Measurements from ENCODE around the gene TRIM43.
"Not testable (repeated sequence)": the region's sequence is repeated elsewhere in the genome, so short reads cannot be mapped to it uniquely, and the experiment has no call there.

TRIM43 gene

DNA sequence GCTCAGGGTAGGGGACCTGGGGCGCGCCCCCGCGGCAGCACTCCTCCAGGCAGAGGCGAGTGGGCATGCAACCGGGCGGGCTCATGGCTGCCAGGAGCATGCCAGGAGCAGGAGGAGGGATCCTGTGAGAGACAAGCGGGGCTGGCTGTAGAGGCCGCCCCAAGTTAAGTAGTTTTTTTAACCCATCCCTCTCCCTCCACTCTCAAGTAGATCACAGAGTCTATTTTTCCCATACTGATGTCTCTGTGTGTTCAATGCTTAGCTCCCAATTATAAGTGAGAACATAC is 49.4 kb downstream of the TRIM43 start:
- not testable (repeated sequence) for DNase-seq (ENCODE audit: low read depth in 2 of 2, low spot score in 1 of 2)

DNA sequence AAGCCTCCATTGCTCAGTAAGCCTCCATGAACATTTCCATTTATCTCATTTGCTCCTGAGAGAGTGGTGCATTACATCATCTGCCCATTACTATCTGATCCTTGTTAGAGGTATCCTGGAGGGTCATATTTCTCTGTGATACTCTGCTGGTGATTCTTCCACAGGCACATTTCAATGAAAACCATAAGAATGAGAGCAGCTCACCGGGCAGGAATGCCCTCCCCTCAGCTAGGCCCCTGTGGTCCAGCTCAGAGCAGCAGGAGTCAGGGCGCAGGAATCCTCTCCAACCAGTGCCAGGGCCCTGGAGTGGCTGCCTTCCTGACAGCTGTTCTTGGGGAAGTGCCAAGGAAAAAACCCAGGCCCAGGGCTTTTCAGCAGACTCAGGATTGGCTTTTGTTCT is 50.0 kb downstream of the TRIM43 start:
- DNase-seq (ENCODE audit: low read depth in 2 of 2, low spot score in 1 of 2): not testable (repeated sequence)

DNA sequence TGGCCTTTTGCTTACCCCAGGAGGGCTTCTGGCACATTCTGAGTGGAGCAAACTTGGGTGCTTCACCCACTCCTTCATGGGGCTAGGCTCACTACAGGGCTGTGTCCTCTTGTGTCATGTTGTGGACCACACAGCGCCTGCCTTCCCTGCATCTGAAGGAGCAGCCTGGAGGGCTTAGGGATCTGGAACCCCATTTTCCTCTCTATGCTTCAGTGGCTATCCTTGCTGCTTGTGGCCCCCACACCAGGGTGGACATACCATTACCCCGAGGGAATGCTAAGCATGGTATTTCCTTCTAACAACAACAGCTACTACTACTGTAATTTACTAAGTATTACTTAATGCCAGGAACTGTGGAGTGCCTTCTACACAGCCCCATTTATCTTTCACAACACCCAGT is 50.6 kb downstream of the TRIM43 start:
- DNase-seq (ENCODE audit: low read depth in 2 of 2, low spot score in 1 of 2): not testable (repeated sequence)

DNA sequence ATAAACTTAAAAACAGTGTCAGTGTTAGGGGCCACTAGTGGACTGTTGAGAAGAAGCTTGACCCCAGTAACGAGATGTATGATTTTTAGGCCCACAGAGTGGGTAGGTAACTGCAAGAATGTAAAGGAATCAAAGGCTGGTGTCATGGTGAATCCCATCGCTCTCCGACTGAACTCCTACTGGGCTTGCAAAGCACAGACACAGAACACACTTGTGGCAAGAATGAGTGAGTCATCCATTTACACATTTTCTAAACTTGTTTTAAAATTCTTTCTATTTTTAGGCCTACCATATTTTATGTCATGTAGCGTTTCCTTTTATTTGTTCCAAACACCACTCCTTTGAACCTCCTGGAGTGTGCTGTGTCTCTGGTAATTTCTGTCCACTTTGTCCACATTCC is 51.1 kb downstream of the TRIM43 start:
- not testable (repeated sequence) for DNase-seq (ENCODE audit: low read depth in 2 of 2, low spot score in 1 of 2)

DNA sequence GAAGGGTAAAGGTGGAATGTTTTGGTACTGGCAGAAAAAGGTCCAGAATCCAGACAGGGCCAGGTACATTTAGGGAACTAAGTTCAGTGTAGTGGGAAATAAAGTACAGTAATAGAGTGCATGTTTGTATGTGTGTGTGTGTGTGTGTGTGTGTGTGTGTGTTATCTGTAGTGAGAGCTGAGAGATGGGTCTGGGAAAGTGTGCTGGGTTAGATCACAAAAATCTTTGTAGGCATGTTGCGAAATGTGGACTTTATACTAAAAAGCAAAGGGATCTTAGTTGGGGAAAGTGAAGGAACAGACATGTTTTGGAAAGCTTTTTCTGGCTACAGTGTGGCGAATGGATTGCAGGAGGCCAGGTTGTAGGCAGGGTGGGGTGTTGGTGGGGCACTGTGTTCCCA is 53.5 kb downstream of the TRIM43 start:
- not testable (repeated sequence) for DNase-seq (ENCODE audit: low read depth in 2 of 2, low spot score in 1 of 2)

DNA sequence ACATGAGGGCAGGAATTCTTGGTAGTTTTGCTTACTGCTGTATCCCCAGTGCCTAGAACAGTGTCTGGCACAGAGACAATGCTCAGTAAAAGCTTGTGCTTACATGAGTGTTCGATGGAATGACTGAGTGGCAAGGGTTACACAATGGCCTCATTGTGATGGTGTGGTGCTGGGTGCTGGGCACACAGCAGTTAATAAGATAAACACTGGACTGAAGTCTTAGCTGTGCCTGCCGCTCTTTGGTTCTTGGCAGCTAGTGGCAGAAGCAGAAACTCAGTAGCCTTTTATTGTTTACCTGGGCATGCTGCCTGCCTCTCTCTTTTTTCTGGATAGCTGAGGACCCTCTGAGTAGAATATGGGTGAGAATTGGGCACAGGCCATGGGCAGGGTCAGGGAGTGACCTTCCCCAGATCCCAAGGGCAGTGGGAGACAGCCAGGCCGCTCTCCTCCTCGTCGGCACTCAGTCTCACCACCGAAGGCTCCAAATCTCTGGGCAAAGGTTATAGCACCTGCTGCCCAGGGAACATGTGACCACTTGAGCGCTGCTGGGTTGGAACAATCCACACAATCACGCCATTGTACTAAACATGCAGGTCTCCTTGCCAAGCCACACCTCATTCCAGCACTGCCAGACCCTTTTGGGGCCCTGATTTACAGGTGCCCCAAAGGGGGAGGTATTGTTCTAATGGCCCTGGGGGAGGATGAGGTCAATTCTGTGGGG is 54.6 kb downstream of the TRIM43 start:
- DNase-seq (ENCODE audit: low read depth in 2 of 2, low spot score in 1 of 2): not testable (repeated sequence)

DNA sequence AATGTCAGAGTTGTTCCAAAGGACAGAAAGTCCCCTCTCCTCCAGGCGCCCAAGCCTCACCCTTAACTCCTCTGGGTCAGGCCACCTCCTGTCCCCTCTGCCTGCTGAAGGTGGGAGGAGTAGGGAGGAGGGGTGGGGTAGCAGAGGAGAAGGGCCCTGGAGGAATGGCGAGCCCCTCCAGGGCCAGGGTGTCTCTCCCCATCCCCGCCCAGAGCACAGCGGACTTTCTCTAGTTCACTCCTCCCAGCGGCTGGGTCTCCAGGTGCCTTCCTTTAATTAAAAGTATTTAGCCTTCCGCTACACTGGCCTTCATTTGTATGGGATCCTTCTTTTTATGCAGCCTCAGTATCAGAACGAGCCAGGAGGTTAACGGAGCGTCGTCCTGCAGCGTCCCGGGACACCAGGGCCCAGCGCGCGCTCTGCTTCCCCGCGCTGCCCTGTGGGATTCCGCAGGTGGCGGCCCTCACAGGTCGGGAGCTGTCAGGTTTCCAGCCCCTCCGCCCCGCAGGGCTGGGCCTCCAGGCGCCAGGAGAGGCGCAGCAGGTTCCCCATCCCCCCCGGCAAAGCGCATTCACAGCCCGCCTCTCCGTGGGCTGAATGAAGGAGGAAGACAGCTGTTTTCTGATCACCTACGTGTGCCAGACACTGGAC is 57.2 kb downstream of the TRIM43 start:
- not testable (repeated sequence) for DNase-seq (ENCODE audit: low read depth in 2 of 2, low spot score in 1 of 2)

Data from stimulated activated CD8-positive, alpha-beta memory T cell treated with anti-CD3 and anti-CD28 coated beads, Interleukin-4, amount 100 ng/mL, for 4 hours (primary cell).